ENCODE data around the gene MRPL51. TPM values are rescaled to one million over a fixed set of nuclear protein-coding genes. Genes with fewer than 3 reads are reported as not detected.
A peak's percentile ranks its signal among the peaks of the same experiment; 100 is the strongest.

MRPL51 gene
- total and polyA plus RNA-seq, 2 experiments from 2014 or later, result 93.9 to 463 TPM

GRCh38 chr12:6542209-6543009 is 49.3 kb upstream of the MRPL51 start:
- Mint-ChIP-seq H3K9me3 (peaks cover 7% of the 10 kb centered on the region; the same call in 2 of the 3 replicates), H3K4me1 (peaks cover 38% of the 10 kb centered on the region), H3K27ac (peak overlapping the region; percentile 0; the same call in 1 of the 2 replicates), H3K36me3 (ENCODE audit: low read depth) (peaks cover 69% of the 10 kb centered on the region), H3K4me3 (no peak overlapping the region; the same call in 2 of the 3 replicates), H3K27me3 (ENCODE audit: insufficient read depth, low read depth, poor library complexity) (peaks cover 36% of the 10 kb centered on the region)
- peaks cover 13% of the 10 kb centered on the region for H3K36me3 ChIP-seq (ENCODE audit: insufficient read depth)
- H3K9me2 ChIP-seq (ENCODE audit: insufficient read depth), result no peaks in the 10 kb centered on the region
- peaks cover 14% of the 10 kb centered on the region for H4K20me1 ChIP-seq (replicated peaks; ENCODE audit: insufficient read depth)
- H3F3A ChIP-seq (replicated peaks; ENCODE audit: low read depth), result peaks cover 42% of the 10 kb centered on the region
- ATAC-seq (no peak), DNase-seq (ENCODE audit: low spot score) (no peak)
- H2AFZ ChIP-seq, result no peak overlapping the region
- no peaks in the 10 kb centered on the region for H3K27me3 ChIP-seq (ENCODE audit: insufficient read depth)
- no peak overlapping the region for H3K4me2 ChIP-seq
- peaks cover 13% of the 10 kb centered on the region for H3K4me1 ChIP-seq (ENCODE audit: insufficient read depth)
- H3K4me3 ChIP-seq, result no peak overlapping the region
- no peak for TF ChIP-seq POLR2AphosphoS5 (IDR thresholded peaks at IDR 0.05; ENCODE audit: low read depth)
- TF ChIP-seq REST (IDR thresholded peaks at IDR 0.05; ENCODE audit: unreplicated experiment), result no peak
- H3K27ac ChIP-seq (ENCODE audit: low read depth), result no peak overlapping the region
- H3K79me2 ChIP-seq (replicated peaks; ENCODE audit: insufficient read depth), result no peaks in the 10 kb centered on the region

- DNase-seq (ENCODE audit: low spot score) (no peak), ATAC-seq (no peak)
- H3K79me2 ChIP-seq (replicated peaks; ENCODE audit: insufficient read depth), result peaks cover 3% of the 10 kb centered on the region
- H3K36me3 ChIP-seq (ENCODE audit: insufficient read depth), result peaks cover 21% of the 10 kb centered on the region
- H3K4me1 ChIP-seq (ENCODE audit: insufficient read depth), result peaks cover 14% of the 10 kb centered on the region
- H3K4me2 ChIP-seq, result no peak overlapping the region; the same call in 1 of the 2 replicates
- Mint-ChIP-seq H3K4me3 (no peak overlapping the region; the same call in 2 of the 3 replicates), H3K27ac (no peak overlapping the region; the same call in 1 of the 2 replicates), H3K4me1 (peaks cover 44% of the 10 kb centered on the region), H3K27me3 (ENCODE audit: insufficient read depth, low read depth, poor library complexity) (peaks cover 44% of the 10 kb centered on the region), H3K36me3 (ENCODE audit: low read depth) (peaks cover 69% of the 10 kb centered on the region), H3K9me3 (peaks cover 10% of the 10 kb centered on the region; the same call in 2 of the 3 replicates)
- no peaks in the 10 kb centered on the region for H3K27me3 ChIP-seq (ENCODE audit: insufficient read depth)
- no peak overlapping the region; the same call in 1 of the 2 replicates for H3K4me3 ChIP-seq
- H2AFZ ChIP-seq, result no peak overlapping the region
- peaks cover 14% of the 10 kb centered on the region for H4K20me1 ChIP-seq (replicated peaks; ENCODE audit: insufficient read depth)
- no peaks in the 10 kb centered on the region for H3K9me2 ChIP-seq (ENCODE audit: insufficient read depth)
- no peak for TF ChIP-seq EZH2phosphoT487 (IDR thresholded peaks at IDR 0.05; ENCODE audit: unreplicated experiment)
- TF ChIP-seq NANOG (IDR thresholded peaks at IDR 0.05; ENCODE audit: borderline replicate concordance), result no peak
- peaks cover 50% of the 10 kb centered on the region for H3F3A ChIP-seq (replicated peaks; ENCODE audit: low read depth)
- H3K27ac ChIP-seq (ENCODE audit: low read depth), result no peak overlapping the region
These were observed 48.5 kb upstream of the MRPL51 start for GRCh38 chr12:6541371-6542165.
